AG10803 (cell line): ENCODE results near the gene CYP26B1.
A peak's percentile ranks its signal among the peaks of the same experiment; 100 is the strongest.

Experiments
- DNase-seq: peaks from one replicate; pipeline ENCODE4 v3.0.0; 2010; ENCODE audit warnings: low read depth
- H3K4me3 ChIP-seq: 2 replicates; pipeline ENCODE4 v1.5.1; 2011; ENCODE audit warnings: mild to moderate bottlenecking, low read length, control low read depth
- TF ChIP-seq, protein P1 (sequence below): conservative IDR thresholded peaks from 2 replicates; pipeline ENCODE4 v1.5.1; 2011; ENCODE audit warnings: mild to moderate bottlenecking, low read length, control low read depth, inconsistent platforms

Gene CYP26B1, protein sequence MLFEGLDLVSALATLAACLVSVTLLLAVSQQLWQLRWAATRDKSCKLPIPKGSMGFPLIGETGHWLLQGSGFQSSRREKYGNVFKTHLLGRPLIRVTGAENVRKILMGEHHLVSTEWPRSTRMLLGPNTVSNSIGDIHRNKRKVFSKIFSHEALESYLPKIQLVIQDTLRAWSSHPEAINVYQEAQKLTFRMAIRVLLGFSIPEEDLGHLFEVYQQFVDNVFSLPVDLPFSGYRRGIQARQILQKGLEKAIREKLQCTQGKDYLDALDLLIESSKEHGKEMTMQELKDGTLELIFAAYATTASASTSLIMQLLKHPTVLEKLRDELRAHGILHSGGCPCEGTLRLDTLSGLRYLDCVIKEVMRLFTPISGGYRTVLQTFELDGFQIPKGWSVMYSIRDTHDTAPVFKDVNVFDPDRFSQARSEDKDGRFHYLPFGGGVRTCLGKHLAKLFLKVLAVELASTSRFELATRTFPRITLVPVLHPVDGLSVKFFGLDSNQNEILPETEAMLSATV

DNA sequence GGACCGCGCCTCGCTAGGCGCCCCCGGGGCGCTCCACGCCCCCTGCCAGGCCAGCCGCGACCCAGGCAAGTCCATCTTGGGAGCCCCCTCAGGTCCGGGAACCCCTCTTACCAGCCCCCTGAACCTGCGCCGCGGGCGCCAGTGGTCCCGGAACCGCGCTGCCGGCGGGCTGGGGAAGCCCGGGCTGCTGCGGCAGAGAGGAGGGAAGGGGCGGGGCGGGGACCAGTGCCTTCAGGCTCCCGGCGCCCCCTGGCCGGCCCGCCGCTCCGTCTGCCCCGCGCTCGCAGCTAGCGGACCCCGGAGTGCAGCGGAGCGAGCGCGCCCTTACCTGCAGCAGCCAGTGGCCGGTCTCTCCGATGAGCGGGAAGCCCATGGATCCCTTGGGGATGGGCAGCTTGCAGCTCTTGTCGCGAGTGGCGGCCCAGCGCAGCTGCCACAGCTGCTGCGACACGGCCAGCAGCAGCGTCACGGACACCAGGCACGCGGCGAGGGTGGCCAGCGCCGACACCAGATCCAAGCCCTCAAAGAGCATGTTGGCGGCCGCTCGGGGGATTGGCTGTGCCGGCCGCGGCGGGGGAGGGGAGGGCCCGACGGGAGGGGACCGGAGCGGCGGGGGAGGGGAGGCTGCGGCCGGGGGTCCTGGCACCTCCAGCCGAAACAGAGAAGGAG, at the start of gene CYP26B1:
TSS of gene CYP26B1 (minus strand) at position 560 of the 669 bp plus-strand sequence. CDS start at position 532, 28 bp downstream.
- DNase-seq: no peak
- peak within 1 kb of the TSS; percentile 57 for H3K4me3 ChIP-seq
- TF ChIP-seq, protein P1, sequence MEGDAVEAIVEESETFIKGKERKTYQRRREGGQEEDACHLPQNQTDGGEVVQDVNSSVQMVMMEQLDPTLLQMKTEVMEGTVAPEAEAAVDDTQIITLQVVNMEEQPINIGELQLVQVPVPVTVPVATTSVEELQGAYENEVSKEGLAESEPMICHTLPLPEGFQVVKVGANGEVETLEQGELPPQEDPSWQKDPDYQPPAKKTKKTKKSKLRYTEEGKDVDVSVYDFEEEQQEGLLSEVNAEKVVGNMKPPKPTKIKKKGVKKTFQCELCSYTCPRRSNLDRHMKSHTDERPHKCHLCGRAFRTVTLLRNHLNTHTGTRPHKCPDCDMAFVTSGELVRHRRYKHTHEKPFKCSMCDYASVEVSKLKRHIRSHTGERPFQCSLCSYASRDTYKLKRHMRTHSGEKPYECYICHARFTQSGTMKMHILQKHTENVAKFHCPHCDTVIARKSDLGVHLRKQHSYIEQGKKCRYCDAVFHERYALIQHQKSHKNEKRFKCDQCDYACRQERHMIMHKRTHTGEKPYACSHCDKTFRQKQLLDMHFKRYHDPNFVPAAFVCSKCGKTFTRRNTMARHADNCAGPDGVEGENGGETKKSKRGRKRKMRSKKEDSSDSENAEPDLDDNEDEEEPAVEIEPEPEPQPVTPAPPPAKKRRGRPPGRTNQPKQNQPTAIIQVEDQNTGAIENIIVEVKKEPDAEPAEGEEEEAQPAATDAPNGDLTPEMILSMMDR: no peak

DNA sequence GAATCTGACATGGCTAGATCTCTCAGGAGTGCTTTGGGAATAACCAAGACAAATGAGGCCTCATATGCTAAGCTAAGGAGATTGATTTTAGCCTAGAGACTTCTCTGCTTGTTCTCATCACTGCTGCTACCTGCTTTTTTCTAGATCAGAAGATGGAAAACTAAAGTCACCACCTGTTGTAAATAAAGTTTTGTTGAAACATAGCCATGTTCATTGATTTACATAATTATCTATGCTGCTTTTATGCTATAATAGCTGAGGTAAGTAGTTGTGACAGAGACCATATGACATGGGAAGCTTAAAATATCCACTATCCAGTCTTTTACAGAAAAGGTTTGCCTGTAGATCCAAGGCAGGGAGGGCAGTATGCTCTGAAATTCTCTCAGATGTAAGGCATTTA, 46.1 kb upstream of the CYP26B1 start:
- TF ChIP-seq, protein P1: no peak
- no peak overlapping the region for H3K4me3 ChIP-seq
- DNase-seq: no peak

DNA sequence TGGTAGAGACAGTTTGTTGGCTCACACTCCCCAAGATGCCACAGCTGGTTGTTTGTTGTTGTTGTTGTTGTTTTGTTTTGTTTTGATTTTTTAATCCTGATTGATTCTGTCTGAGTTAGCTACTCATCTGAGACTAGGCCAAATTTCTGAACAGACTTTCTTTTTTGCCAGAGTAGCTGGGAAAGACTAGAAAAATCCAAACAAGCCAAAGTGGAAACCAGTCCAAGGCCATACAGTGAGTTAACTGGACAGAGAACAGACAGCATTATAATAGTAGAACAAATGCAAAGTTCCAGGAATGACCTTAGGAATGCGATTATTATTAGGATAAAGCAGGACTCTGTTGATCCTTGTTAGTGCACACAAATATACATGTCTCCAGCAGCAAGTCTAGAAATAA, 43.8 kb upstream of the CYP26B1 start:
- TF ChIP-seq, protein P1: no peak
- no peak for DNase-seq
- no peak overlapping the region for H3K4me3 ChIP-seq

DNA sequence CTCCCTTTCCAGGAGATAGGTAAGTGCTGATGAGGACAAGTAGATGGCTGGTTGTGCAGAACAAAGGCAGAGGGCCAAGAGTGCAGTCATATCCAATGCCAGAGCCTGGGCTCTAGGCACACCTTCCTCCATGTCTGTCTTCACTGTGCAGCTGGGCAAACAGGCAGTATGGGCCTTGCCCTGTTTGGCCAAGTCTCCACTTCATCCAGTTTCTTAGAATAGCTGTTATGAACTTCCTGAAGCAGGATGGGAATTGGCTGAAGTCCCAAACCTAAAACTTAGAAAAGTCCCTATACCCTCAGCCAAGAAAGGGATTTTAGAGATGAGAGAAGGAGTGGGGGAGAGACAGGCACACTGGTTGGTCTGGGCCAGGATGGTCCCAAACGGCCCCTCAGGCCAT, 37.5 kb upstream of the CYP26B1 start:
- DNase-seq: no peak
- H3K4me3 ChIP-seq: no peak overlapping the region
- TF ChIP-seq, protein P1: no peak

DNA sequence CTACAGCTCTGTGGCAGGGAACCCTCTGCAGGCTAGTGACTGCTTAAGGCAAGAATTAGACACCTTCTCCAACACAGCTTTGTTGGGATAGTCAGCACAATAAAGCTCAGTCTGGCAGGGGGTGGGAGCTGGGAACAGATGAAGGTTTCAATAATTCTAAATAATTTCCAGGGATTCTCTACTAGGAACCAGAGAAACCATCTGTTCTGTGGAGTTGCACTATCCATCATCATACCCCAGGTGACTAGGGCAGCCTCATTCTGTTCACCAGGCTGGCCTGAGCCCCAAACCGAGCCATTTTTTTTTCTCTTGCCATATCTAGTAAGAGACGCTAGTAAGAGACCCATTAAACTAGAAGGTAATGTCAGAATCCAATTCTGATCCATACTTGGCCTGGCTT, 35.8 kb upstream of the CYP26B1 start:
- no peak for DNase-seq
- no peak overlapping the region for H3K4me3 ChIP-seq
- TF ChIP-seq, protein P1: no peak

DNA sequence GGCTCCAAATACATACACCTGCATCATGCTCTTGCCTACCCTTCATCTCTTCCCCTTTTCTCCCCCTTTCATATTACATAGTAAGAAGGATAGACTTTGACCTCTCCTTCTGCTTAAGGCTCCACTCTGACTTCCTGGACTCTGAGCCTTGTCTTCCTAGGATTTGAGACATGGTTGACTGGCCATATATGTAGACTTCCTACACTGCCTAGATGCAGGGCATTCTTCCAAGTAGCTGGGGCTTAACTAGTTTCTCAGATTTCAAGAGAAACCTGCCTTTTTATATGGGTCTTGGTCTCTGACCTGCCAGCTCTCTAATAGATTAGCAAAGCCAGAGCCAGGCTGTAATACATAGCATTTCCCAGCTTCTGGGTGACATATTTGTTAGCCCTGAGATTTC, 35.4 kb upstream of the CYP26B1 start:
- H3K4me3 ChIP-seq: no peak overlapping the region
- TF ChIP-seq, protein P1: no peak
- no peak for DNase-seq

DNA sequence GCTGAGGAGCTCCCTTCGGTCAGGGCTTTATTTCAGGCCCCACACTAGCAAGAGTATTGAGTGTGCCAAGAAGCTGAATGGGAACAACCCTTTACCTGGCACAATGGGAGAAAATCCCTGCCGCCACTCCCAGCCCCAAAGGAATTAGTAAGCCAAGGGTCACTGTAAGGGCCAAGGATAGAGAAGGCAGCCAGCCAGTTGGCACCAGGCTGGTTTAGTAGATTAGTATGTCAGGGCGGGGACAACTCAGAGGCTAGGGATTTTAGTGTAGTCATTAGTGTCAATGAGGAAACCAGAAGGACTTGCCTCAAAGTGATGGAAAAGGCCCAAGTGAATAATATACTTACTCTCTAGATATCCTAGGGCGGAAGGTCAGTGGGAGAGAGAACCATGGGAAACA, 34.9 kb upstream of the CYP26B1 start:
- DNase-seq: no peak
- TF ChIP-seq, protein P1: no peak
- no peak overlapping the region for H3K4me3 ChIP-seq
